ENCODE data around the gene NPIPB6.

Gene NPIPB6

GRCh38 chr16:28321700-28322411 is 41.5 kb downstream of the NPIPB6 start:
- no peak for DNase-seq

DNA sequence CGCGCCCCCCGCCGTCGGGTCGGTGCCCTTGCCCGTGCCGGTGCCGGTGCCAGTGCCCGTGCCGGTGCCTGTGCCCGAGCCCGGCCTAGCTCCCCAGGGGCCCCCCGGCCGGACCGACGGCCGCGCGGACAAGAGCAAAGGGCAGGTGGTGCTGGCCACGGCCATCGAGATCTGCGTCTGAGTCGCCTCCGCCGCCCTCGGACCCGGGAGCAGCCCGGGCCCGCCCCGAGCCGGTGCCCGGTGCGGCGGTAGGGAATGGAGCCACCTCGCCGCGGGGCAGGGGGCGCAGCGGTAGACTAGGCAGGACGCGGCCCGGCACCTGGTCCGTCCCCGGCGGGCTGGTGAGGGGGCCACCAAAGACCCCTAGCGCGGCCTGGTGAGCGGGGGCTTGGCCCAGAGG is 42.6 kb downstream of the NPIPB6 start:
- no peak for DNase-seq

DNA sequence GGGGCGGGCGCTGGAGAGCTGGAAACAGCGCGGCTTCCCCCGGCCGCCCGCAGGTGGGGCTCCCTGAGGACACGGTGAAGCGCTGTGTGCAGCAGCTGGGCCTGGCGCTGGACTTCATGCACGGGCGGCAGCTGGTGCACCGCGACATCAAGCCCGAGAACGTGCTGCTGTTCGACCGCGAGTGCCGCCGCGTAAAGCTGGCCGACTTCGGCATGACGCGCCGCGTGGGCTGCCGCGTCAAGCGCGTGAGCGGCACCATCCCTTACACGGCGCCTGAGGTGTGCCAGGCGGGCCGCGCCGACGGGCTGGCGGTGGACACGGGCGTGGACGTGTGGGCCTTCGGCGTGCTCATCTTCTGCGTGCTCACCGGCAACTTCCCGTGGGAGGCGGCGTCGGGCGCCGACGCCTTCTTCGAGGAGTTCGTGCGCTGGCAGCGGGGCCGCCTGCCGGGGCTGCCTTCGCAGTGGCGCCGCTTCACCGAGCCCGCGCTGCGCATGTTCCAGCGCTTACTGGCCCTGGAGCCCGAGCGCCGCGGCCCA is 43.2 kb downstream of the NPIPB6 start:
- no peak for DNase-seq

DNA sequence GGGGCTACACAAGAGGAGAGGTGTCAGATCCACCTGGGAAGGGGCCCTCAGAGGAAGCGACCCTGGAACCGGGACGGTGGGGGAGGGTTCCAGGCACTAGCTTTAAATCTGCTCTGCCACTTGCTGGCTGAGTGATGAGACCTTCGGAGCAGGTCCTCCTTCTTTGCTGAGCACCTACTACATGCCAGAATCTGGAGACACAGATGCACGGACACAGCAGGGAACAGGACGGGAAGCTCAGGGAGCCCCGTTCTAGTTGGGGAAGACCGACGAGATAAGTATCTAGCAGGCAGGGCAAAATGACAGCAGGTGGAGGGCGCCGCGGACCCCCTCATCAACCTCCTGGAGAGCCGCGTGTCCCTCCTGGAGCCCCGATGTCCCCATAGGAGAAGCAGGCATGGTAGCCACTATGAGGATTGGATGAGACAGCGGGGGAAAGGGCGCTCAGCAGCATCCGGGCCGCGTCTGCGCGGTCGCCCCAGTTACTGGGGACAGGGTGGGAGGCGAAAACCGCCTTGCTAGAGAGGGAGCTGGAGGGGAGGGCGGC is 43.8 kb downstream of the NPIPB6 start:
- no peak for DNase-seq

GRCh38 chr16:28318042-28318744 is 45.1 kb downstream of the NPIPB6 start:
- no peak for DNase-seq

- peak; percentile 47 for DNase-seq
Observed at GRCh38 chr16:28317040-28317880, 46.0 kb downstream of the NPIPB6 start.

GRCh38 chr16:28316054-28316453 is 47.3 kb downstream of the NPIPB6 start:
- no peak for DNase-seq

- DNase-seq: no peak
Observed at GRCh38 chr16:28313587-28313986, 49.7 kb downstream of the NPIPB6 start.

- DNase-seq: no peak
Observed at GRCh38 chr16:28312327-28312726, 51.0 kb downstream of the NPIPB6 start.

GRCh38 chr16:28311913-28312312 is 51.4 kb downstream of the NPIPB6 start:
- DNase-seq: no peak

DNA sequence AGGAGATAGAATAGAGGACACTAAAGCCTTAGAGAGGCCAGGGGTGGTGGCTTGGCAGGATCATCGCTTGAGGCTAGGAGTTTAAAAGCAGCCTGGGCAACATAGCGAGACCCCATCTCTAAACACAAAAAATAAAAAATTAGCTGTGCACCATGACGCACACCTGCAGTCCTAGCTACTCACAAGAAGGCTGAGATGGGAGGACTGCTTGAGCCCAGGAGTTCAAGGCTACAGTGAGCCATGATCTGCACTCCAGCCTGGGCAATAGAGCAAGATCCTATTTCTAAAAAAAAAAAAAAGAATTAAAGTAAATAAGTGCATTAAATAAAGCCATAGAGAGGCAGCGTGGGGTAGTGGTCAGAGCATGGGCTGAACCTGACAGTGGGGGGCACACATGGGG is 51.9 kb downstream of the NPIPB6 start:
- DNase-seq: no peak

- no peak for DNase-seq
Observed at GRCh38 chr16:28310796-28311195, 52.5 kb downstream of the NPIPB6 start.

DNA sequence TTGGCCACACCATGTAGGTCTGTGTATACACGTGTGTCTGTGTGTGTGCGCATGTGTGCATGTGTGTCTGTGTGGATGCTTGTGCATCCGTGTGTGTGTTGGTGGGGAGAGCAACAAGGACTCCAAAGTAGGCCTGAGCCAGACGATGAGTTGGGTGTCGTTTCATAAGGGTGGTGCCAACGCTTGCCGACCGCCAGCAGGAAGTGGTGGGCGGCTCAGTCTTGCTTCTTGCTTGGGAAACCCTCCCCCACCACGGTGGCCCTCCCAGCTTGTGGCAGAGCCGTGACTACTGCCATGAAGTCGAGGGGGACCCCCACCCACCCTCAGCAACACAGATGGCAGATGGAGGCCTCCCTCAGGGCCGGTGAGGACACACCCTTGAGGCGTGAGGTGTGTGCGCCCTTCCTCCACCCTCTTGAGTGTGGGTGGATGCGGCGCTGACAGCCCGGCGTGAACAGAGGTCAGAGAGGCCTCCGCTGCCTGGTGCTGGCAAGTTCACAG is 53.4 kb downstream of the NPIPB6 start:
- DNase-seq: peak; percentile 35

GRCh38 chr16:28308794-28309584 is 54.3 kb downstream of the NPIPB6 start:
- DNase-seq: no peak

GRCh38 chr16:28307936-28308335 is 55.4 kb downstream of the NPIPB6 start:
- DNase-seq: no peak

GRCh38 chr16:28304214-28304613 is 59.1 kb downstream of the NPIPB6 start:
- peak; percentile 47 for DNase-seq

DNA sequence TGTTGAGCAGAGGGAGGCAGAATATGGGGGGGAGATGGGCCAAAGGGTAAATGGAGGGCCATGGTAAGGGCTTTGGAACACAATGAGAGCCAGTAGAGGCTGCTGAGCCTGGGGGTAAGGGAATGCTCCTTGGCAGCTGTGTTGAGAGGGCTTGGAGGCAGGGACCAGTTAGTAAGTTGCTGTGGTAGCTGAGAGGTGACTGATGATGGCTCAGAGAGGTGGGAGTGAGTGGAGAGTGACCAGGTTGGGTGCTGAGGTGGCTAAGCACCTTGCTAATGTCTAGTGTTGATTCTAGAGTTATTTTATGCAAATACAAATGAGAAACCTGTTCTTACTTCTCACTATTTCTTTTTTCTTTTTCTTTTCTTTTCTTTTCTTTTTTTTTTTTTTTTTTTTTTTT is 60.2 kb downstream of the NPIPB6 start:
- no peak for DNase-seq

- DNase-seq: no peak
Observed at GRCh38 chr16:28301620-28302019, 61.7 kb downstream of the NPIPB6 start.

GRCh38 chr16:28301154-28301553 is 62.2 kb downstream of the NPIPB6 start:
- DNase-seq: no peak

GRCh38 chr16:28300327-28300726 is 63.0 kb downstream of the NPIPB6 start:
- no peak for DNase-seq

DNA sequence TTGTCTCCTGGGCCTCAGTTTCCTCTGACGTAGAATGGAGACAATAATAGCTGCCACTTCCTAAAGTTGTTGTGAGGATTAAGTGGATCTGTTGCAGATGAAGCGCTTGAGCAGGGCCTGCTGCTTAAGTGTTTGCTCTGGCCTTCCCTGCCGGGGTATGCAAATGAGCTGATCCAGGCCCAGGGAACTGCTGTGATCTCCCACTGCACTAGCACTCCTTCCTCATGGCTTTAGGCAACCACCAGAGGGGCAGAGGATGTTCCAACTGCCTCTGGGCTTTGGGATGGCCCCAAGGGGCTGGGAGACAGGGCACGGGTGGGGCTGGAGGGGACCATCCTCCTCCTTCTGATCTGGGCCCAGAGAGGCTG is 64.8 kb downstream of the NPIPB6 start:
- DNase-seq: no peak
